NCI-H1105 (cell line): Measurements from ENCODE around the gene CATSPERE.
A peak's percentile ranks its signal among the peaks of the same experiment; 100 is the strongest.
"Not testable (repeated sequence)": the region's sequence is repeated elsewhere in the genome, so short reads cannot be mapped to it uniquely, and the experiment has no call there.

Experiments used
- DNase-seq: peaks from one replicate; lab custom pipeline; 2025; lab: John Stamatoyannopoulos, UW

The CATSPERE gene

DNA sequence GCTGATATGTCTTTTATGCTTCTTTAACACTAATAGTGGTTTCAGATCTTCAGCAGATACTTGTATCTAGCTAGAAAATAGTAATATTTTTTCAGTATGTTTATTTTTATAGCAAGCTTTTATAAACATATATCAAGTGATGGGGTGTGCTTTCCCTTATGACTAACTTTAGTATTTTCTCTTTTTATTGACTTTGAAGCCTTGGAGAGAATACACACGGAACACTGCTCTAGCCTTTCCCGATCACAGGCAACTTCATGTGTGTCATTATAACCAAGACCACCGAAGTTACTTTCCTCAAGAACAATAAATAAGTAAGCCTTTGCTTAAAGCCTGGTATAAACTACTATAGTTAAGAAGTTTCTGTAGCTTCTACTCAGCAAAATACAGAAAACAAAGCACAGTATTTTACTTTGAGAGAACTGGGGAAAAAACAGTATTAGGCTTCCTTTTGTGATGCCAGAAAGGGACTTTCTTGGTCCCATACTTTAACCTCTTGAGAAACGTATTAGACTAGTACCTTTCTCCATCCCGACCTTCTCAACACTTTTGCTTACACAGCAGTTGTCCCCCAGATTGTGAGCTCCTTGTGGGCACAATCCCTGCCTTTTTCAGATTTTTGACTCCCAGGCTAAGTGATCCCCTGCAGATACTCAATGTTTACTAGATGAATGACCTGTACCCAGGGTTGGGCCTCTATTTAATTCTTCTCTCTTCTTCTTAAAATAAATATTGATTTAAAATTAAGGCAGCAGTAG lies 12.6 kb upstream of the CATSPERE start:
- DNase-seq: no peak

DNA sequence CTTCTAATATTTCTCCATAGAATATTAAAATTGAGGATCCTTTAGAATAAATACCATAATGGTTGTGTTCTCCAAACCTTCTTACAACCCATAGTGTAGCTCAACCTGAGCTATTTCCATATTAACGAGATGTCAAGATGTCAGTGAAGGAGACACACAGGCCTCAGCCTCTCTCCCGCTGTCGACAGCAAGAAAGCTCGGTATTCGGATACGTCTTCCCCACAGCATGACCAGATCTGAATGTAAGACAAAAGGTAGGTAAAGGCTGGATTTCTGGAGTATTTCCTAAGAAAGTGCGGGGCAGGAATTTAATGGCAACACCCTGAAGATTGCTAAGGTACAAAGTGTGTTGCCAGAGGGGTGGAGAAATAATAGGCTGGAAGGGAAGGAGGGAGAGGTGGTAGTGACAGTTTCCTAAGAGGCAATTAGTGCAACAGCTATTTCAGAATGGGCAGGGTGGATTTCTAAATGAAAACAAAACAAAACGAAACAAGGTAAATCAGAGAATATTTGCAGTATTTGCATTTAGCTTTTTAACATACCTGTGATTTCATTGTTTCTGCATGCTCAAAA lies 11.1 kb upstream of the CATSPERE start:
- DNase-seq: no peak

DNA sequence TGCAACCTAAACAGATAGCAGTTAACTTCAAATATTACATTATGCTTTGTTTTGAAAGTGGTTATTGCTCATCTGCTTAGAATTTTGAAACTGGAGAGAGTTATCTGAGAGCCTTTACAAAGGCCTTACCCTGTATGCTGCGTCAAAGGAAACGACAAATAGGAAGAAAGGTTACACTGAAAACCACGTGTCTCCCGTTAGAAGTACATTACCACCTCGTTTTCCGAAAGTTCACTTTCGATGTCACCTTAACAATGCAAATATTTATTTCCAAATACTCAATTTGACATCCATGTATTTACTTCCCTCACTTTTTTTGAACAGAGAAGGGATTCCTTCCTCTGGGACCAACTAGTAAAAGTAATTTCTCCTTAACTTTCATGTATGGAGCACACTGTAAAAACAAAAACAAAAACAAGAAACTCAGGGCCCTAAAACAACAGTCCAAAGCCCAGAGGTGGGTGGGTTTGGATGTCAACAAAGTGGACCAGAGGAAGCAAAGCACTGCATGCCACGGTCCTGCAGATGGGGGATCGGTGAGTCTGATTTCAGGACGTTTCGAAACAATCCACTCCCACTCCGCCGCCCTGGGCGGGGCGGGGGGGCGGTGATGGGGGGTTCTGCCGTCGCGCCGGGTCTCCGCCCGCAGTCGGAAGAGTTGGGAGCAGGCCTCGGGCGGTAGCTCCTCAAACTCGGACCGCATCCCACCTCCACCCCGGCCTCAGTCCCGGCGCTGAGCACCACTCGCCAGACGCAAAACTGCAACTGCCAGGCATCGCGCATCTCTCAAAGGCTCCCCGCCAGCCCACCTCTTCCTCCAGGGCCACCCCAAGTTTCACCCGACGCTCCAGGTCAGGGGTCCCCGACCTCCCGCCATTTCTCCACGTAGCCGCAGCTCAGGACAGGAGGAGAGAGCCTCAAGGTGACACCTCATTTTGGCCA lies 10.2 kb upstream of the CATSPERE start:
- DNase-seq: peak; percentile 7

DNA sequence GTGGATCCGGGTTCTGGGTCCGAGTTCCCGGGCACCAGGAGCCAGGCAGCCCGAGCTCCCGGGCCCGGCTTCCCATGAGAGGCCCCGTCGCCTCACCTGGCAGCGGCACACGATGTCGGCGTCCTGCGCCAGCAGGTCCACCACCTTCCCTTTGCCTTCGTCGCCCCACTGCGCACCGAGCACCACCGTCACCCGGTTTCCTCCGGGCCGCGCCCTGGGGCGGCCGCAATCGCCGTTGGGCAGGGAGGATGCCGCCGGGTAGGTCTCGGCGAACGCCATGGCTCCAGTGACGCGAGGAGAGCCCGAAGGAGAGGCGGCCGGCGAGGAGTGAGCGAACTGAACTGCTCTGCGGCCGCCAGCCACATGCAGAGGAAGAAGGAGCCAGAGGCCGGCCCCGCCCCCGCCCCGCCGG lies 9.5 kb upstream of the CATSPERE start, which contains the start of gene ADSS2:
TSS of gene ADSS2 (minus strand) at position 371 of the 412 bp plus-strand sequence. CDS start at position 279, 92 bp downstream.
- no peak for DNase-seq

DNA sequence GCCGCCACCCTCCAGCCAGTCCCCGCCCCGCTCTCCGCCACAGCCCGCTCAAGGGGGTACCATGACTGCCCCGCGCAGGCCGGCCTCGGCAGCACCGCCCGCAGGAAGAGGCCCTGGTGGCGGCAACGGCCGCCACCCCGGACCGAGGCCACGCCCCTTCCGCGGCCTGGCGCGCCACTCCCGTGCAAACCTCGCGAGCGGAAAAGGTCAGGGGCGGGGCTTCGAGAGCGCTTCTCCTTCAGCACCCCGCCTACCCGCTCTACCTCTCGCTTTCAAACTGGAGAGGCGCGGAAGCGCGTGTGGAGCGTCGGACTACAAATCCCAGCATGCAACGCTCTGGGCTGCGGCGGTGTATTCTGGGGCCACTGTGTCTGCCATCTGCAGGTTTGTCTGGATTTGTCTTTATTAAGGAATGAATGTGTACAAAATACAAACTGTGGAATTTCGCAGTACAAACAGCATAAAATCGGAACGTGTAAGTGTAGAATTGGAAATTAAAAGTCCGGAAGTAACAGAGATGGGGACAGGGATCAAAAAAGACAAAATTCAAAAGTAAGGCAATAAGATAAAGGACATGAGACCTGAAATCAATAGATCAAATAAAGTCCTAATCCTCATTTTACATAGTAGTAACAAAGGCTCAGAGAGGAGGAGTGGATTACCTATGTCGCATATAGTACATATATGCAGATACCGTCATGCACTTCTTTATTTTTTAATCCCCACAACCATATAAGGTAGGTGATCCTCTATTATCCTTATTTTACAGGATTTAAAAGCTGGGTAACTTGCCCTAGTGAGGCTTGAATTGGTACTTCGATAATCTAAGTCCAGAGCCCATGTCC lies 8.9 kb upstream of the CATSPERE start:
- peak; percentile 95 for DNase-seq

DNA sequence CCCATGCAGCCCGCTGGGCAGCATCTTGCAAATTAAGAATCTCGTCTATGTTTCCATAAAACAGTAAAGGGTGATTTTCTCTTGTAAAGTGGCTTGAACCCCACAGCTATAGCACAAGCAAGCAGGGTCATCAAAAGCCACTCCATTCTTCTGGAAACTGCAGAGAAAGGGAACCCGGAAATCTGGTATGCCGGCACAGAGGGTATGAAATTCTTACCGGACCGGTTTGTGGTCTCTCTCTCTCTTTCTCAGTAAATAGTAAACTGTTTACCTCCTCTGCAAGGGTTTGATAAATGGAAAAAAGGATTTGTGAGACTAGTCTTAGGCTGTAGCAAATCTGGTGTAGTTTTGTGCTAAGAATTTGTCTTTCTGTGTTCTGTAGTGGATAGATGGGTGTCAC lies 6.7 kb upstream of the CATSPERE start:
- DNase-seq: no peak

DNA sequence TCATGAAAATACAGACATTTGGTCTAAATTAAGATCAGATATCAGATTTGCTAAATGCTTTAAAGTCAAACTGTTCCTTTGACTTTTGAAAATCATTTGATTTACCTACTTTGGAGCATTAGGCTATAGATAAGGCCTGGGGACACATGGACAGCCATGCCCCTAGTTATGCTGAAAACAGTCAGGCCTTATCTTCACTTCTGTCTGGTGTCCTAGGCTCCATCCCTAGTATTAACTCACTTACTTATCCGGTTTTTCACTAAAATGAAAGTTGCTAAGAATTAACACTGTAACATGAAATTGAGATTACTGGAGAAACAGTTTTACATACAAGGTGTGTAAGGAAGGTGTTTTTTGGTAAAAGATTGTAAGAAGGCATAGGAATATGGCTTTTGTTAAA lies 4.5 kb upstream of the CATSPERE start:
- DNase-seq: no peak

DNA sequence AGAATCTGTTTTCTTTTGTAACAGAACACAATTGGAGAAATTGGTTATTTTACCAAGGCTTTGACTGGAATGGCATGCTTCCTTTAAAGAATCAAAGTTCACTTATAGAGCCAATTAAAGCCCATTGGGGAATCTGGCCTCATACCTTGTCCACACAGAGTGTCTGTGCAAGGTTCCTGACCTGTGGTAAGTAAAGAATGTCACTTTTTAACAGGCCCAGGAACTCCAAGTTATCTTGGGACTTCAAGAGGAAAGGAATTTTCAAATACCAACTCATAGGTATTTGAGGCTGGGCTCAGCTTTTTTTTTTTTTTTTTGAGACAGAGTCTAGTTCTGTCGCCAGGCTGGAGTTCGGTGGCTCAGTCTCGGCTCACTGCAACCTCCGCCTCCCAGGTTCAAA lies 2.3 kb upstream of the CATSPERE start:
- DNase-seq: no peak

DNA sequence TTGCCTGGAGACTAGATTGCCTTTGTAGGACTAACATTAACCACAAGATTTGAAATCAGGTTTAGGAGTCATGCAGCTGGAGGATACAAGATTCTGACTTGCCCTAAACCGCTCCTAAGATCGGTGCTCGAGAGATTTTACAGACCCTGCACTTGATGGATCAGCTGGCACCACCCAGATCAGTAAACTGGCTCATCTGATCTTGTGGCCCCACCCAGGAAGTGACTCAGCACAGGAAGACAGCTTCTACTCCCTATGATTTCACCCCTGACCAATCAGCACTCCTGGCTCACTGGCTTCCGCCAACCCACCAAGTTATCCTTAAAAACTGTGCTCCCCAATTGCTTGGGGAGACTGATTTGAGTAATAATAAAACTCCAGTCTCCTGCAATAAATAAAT lies 876 bp upstream of the CATSPERE start:
- DNase-seq: no peak

DNA sequence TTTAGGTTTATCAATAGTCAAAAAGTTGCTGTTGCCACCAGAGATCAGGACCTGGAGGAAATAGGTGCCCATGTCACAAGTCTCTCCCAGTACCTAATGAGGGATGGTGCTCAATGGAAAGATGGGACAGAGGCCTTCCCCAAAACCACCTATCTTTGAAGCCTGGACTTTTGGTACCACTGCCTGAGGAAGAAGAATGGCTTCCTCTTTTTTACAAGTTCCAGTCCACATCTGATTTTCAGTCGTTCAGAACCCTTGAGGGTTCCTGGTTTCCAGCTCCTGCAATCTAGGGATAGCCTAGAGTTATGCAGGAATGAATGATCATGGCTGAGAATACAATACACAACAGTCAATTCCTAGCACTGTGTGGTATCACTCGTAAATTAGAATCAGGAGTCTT lies 5.7 kb downstream of the CATSPERE start:
- no peak for DNase-seq

DNA sequence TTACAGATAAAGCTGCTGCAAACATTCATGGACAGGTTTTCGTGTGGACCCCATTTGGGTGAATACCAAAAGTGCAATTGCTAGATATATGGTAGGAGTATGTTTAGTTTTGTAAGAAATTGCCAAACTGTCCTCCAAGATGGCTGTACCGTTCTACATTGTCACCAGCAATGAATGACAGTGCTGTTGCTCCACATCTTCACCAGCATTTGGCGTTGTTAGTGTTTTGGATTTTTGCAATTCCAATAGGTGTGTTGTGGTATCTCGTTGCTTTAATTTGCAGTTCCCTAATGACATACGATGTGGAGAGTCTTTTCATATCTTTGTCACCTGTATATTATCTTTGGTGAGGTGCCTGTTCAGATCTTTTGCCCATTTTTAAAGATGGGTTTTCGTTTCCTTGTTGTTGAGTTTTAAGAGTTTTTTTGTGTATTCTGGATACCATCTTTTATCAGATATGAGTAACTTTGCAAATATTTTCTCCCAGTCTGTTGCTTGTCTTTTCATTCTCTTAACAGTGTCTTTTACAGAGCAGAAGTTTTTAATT lies 12.1 kb downstream of the CATSPERE start:
- no peak for DNase-seq

DNA sequence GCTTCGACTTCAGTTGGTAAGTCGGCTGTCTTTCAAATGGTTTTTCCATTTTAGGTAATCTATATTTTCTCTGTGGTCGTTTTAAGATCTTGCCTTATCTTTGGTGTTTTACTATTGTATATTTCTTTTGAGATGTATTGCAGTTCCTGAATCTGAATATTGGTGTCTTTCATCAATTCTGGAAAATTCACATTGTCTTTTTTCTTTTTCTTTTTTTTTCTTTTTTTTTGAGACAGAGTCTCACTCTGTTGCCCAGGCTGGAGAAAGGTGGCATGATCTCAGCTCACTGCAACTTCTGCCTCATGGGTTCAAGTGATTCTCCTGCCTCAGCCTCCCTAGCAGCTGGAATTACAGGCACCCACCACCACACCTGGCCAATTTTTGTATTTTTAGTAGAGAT lies 23.9 kb downstream of the CATSPERE start:
- not testable (repeated sequence) for DNase-seq

DNA sequence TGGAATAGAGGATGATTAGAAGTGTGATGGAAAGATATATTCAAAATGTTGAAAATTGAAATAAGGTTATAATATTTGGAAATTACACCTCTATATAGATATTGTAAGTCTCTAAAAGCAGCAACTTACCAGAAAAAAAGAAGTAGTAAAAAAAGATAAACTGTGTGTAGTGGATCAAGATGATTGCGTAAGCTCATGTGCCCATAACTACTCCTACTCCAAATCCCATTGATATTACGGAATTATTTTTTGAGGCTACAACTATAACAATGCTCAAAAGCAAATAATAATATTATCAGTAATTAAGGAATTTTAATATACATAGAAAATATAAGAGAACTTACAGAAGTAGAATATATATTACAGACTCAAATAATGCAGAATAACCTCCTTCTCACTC lies 33.6 kb downstream of the CATSPERE start:
- no peak for DNase-seq

DNA sequence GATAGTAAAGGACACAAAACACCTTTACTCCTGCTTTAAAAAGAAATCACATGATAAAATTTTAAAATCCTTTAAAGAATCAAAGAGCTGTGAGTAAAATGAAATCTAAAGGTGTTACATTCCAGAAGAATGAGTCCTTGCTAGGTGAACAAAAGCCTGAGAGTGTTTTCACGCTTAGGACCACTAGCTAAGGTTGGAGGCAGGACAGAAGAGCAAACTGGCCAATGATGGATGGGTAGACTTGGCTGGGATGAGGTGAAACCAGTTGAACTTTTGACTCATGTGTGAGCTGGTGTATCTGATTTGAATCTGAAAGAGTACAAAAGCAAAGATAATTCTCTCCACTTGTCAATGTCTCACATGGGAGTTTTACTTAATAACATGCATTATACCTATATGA lies 35.1 kb downstream of the CATSPERE start:
- no peak for DNase-seq

DNA sequence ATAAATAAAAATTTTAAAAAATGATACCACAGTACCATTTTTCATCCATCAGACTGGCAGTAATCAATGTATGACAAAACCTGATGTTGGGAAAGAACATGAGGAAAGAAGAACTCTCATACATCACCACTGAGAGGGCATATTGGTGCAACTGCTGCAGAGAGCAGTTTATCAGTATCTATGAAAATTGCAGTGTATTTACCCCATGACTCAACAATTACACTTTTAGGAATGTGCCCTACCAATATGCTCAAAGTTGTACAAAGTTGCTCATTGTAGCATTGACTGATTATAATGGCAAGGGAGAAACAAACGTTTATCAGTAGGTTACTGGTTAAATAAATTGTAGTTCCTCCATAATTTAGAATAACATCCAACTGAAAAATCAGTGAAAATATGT lies 36.7 kb downstream of the CATSPERE start:
- no peak for DNase-seq

DNA sequence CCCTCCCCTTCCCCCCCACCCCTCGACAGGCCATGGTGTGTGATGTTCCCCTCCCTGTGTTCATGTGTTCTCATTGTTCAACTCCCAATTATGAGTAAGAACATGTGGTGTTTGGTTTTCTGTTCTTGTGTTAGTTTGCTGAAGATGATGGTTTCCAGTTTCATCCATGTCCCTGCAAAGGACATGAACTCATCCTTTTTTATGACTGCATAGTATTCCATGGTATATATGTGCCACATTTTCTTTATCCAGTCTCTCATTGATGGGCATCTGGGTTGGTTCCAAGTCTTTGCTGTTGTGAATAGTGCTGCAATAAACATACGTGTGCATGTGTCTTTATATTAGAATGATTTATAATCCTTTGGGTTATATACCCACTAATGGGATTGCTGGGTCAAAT lies 38.4 kb downstream of the CATSPERE start:
- not testable (repeated sequence) for DNase-seq

DNA sequence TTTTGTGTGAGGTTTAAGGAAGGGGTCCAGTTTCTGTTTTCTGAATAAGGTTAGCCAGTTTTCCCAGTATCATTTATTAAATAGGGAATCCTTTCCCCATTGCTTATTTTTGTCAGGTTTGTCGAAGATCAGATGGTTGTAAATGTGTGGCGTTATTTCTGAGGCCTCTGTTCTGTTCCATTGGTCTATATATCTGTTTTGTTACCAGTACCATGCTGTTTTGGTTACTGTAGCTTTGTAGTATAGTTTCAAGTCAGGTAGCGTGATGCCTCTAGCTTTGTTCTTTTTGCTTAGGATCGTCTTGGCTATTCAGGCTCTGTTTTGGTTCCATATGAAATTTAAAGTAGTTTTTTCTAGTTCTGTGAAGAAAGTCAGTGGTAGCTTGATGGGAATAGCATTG lies 39.4 kb downstream of the CATSPERE start:
- not testable (repeated sequence) for DNase-seq

DNA sequence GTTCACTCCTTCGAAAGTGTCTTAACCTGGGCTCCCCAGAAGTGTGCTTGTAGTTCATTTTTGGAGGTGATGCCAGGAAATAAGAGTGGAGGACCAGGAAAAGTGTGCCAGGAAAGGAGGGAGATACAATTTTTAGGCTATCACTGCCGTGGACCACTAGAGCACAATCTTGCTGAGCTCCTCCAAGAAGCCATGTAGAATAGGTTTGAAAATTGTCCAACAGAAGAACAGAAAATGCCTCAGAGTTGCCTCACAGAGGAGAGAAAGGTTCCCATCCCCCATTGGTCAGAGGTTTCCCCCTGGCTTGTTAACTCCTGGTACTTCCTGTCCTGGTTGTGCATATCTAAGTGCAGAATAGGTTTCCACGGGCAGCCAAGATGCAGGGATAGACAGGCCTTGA lies 41.6 kb downstream of the CATSPERE start:
- no peak for DNase-seq

DNA sequence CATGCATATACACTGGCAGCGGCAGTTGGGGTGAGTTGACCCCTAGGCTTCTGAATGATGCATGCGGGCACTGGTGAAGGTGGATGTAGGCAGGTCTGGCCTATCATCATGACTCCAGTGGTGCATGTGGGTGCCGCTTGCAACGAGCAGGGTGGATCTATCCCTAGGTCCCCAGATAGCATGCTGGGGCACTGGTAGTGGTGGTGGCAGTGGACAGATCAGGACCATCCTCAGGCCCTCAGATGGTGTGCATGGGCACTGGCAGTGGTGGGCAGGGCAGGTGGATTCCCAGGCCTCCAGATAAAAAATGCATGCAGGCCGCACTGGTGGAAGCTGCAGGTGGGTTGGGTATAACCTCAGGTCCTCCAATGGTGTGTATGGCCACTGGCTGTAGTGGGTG lies 52.4 kb downstream of the CATSPERE start:
- no peak for DNase-seq

DNA sequence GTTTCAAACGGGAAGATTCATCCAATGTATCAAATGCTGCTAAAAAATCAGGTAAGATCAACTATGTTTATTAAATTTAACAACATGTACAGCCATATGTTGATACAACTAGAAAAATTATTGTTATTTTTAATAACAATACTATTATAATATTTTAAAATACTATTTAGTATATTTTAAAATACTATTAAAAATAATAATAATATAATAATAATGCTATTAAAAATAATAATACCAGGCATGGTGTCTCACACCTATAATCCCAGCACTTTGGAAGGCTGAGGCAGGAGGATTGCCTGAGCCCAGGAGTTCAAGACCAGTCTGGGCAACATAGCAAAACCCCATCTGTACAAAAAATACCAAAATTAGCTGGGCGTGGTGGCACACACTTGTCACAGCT lies 54.6 kb downstream of the CATSPERE start:
- no peak for DNase-seq

DNA sequence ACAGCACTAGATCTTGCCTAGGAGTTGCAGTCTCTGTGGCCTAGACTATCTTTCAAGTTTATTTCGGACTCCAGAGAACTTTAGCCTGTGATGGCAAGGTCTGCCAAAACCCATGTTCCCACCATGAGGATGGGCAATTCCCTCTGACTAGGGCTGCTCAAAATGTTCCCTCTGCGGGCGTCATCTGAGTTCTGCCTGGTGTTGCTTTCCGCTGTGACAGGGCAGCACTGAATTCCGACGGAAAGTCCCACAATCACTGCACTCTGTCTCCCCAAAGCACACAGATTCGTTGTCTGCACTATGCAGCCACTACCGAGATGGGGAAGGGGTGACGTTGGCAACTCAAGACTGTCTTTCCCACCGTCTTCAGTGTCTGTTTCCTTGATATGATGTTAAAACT lies 75.2 kb downstream of the CATSPERE start:
- DNase-seq: no peak

DNA sequence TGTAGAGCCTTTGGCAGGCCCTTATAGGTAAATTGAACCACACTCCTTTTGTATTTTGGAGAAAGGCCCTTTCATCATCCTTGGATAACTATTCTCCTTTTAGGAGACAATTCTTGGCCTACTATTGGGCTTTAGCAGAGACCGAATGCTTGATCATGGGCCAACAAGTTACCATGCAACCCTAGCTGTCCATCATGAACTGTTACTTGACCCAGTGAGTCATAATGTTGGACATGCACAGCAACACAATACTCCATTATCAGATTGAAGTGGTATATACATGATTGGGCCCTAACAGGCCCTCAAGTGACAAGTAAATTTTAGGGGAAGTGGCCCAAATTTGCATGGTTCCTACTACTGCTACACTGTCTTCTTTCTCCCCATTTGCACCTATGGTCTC lies 84.4 kb downstream of the CATSPERE start:
- DNase-seq: no peak
